Hepatocyte (in vitro differentiated cells): ENCODE measurements around the gene PCDH1. TPM values are rescaled to one million over a fixed set of nuclear protein-coding genes. Genes with fewer than 3 reads are reported as not detected.
"Not testable (repeated sequence)": the region's sequence is repeated elsewhere in the genome, so short reads cannot be mapped to it uniquely, and the experiment has no call there.

Source experiments
- DNase-seq: peaks from one replicate; pipeline ENCODE4 v3.0.0-alpha.2; 2016; ENCODE audit warnings: low spot score
- H2AFZ ChIP-seq: fragments of 200-600 bp; sonication (generic); 2 replicates; pipeline ENCODE4 v1.6.0; 2016; ENCODE audit warnings: antibody characterized with exemption, mild to moderate bottlenecking
- H3K27ac ChIP-seq: fragments of 200-600 bp; sonication (generic); 2 replicates; pipeline ENCODE4 v1.5.1; 2016; ENCODE audit warnings: mild to moderate bottlenecking
- H3K27me3 ChIP-seq: fragments of 200-600 bp; sonication (generic); 2 replicates; pipeline ENCODE4 v1.6.1; 2016
- H3K36me3 ChIP-seq: fragments of 200-600 bp; sonication (generic); replicated peaks from 2 replicates; pipeline ENCODE4 v1.5.1; 2016; ENCODE audit warnings: low read depth; ENCODE audit not compliant: insufficient read depth
- H3K4me1 ChIP-seq: fragments of 200-600 bp; sonication (generic); 2 replicates; pipeline ENCODE4 v1.5.1; 2016; ENCODE audit warnings: mild to moderate bottlenecking, moderate library complexity; ENCODE audit not compliant: insufficient read depth
- H3K4me2 ChIP-seq: fragments of 200-600 bp; sonication (generic); 2 replicates; pipeline ENCODE4 v1.6.0; 2016
- H3K4me3 ChIP-seq: fragments of 200-600 bp; sonication (generic); 2 replicates; pipeline ENCODE4 v1.5.1; 2016; ENCODE audit warnings: mild to moderate bottlenecking
- H3K79me2 ChIP-seq: fragments of 200-600 bp; sonication (generic); 2 replicates; pipeline ENCODE4 v1.6.0; 2017; ENCODE audit warnings: mild to moderate bottlenecking
- H3K9me2 ChIP-seq: fragments of 200-600 bp; sonication (generic); replicated peaks from 2 replicates; pipeline ENCODE4 v1.6.0; 2017; ENCODE audit warnings: mild to moderate bottlenecking; ENCODE audit not compliant: insufficient read depth
- H3K9me3 ChIP-seq: fragments of 200-600 bp; sonication (generic); 2 replicates; pipeline ENCODE4 v1.5.1; 2016; ENCODE audit warnings: low read depth, mild to moderate bottlenecking
- H4K20me1 ChIP-seq: fragments of 200-600 bp; sonication (generic); 2 replicates; pipeline ENCODE4 v1.6.0; 2016; ENCODE audit warnings: mild to moderate bottlenecking; ENCODE audit not compliant: insufficient read depth, poor library complexity, severe bottlenecking
- CTCF ChIP-seq: fragments of 200-600 bp; sonication (generic); IDR thresholded peaks from 2 replicates; pipeline ENCODE4 v1.5.1; 2016; ENCODE audit warnings: antibody characterized with exemption, mild to moderate bottlenecking; ENCODE audit not compliant: poor library complexity
- EZH2 ChIP-seq: fragments of 200-600 bp; sonication (generic); IDR thresholded peaks from 2 replicates; pipeline ENCODE4 v1.6.1; 2016; ENCODE audit warnings: antibody characterized with exemption, mild to moderate bottlenecking, borderline replicate concordance
- EZH2phosphoT487 ChIP-seq: fragments of 200-600 bp; sonication (generic); IDR thresholded peaks from one replicate; pipeline ENCODE4 v1.6.1; 2018; ENCODE audit warnings: antibody characterized with exemption, mild to moderate bottlenecking, low read depth, moderate library complexity; ENCODE audit not compliant: unreplicated experiment, severe bottlenecking
- WGBS: methylation state at CpG from one replicate; pipeline ENCODE4 v1.1.6; 2016; ENCODE audit warnings: low lambda C conversion rate; ENCODE audit errors: missing lambda C conversion rate; 5-methylcytosine and 5-hydroxymethylcytosine counted together
- polyA plus RNA-seq: library from polyadenylated mRNA; unstranded; fragments of >200 nt; fragmentation: Nextera tagmentation; extraction: Ambion mirVana; gene quantifications from 2 replicates; pipeline ENCODE4 v1.2.1, GENCODE V29; 2016
- total RNA-seq: library from RNA; depleted of rRNA; stranded (reverse); fragments of >200 nt; gene quantifications from 2 replicates; pipeline ENCODE4 v1.2.3, GENCODE V29; 2014

PCDH1 gene
- total and polyA plus RNA-seq, 2 experiments from 2014 or later = 8.6 to 10.5 TPM

GRCh38 chr5:141897425-141897824 lies 19.2 kb upstream of the PCDH1 start:
- WGBS = 94% methylated on average over 4 of the region's 4 CpGs
- Histone ChIP-seq H2AFZ (no peak overlapping the region), H3K9me2 (no peaks in the 10 kb centered on the region), H3K9me3 (no peaks in the 10 kb centered on the region), H3K4me1 (no peaks in the 10 kb centered on the region), H3K27ac (no peak overlapping the region), H3K27me3 (no peaks in the 10 kb centered on the region), H3K4me3 (no peak overlapping the region), H3K36me3 (no peaks in the 10 kb centered on the region), H3K79me2 (no peaks in the 10 kb centered on the region), H3K4me2 (no peak overlapping the region), H4K20me1 (no peaks in the 10 kb centered on the region)
- TF ChIP-seq EZH2 (no peak), CTCF (no peak), EZH2phosphoT487 (no peak)
- no peak for DNase-seq

GRCh38 chr5:141890429-141890828 lies 12.2 kb upstream of the PCDH1 start:
- DNase-seq, H3K9me3 ChIP-seq, H4K20me1 ChIP-seq, H3K27me3 ChIP-seq, H3K36me3 ChIP-seq, H3K9me2 ChIP-seq, H2AFZ ChIP-seq, H3K4me3 ChIP-seq, H3K27ac ChIP-seq, H3K79me2 ChIP-seq, H3K4me1 ChIP-seq, H3K4me2 ChIP-seq: not testable (repeated sequence)
- WGBS = 88% methylated on average over 2 of the region's 2 CpGs

GRCh38 chr5:141889282-141889871 lies 11.2 kb upstream of the PCDH1 start:
- Histone ChIP-seq H2AFZ (no peak overlapping the region), H3K4me1 (no peaks in the 10 kb centered on the region), H3K4me3 (no peak overlapping the region), H3K79me2 (no peaks in the 10 kb centered on the region), H3K4me2 (no peak overlapping the region), H4K20me1 (no peaks in the 10 kb centered on the region), H3K27me3 (peaks cover 16% of the 10 kb centered on the region), H3K9me3 (no peaks in the 10 kb centered on the region), H3K27ac (no peak overlapping the region), H3K9me2 (no peaks in the 10 kb centered on the region), H3K36me3 (no peaks in the 10 kb centered on the region)
- TF ChIP-seq EZH2 (no peak), EZH2phosphoT487 (no peak), CTCF (peak; percentile 37)
- no peak for DNase-seq
- 75% methylated on average over 3 of the region's 3 CpGs for WGBS

- H2AFZ ChIP-seq = no peak overlapping the region
- no peak overlapping the region for H3K4me3 ChIP-seq
- no peaks in the 10 kb centered on the region for H3K9me3 ChIP-seq
- TF ChIP-seq EZH2 (no peak), CTCF (no peak), EZH2phosphoT487 (no peak)
- H3K4me2 ChIP-seq = no peak overlapping the region
- H3K27me3 ChIP-seq = peaks cover 67% of the 10 kb centered on the region
- 40% methylated on average over 8 of the region's 8 CpGs for WGBS
- no peaks in the 10 kb centered on the region for H3K79me2 ChIP-seq
- no peaks in the 10 kb centered on the region for H4K20me1 ChIP-seq
- H3K4me1 ChIP-seq = peaks cover 2% of the 10 kb centered on the region
- DNase-seq = no peak
- H3K27ac ChIP-seq = no peak overlapping the region
- no peaks in the 10 kb centered on the region for H3K36me3 ChIP-seq
- H3K9me2 ChIP-seq = no peaks in the 10 kb centered on the region
Measured at GRCh38 chr5:141883892-141884318, 5.7 kb upstream of the PCDH1 start.
